HUES6 (cell line): ENCODE data around the gene RHOA.
"Not testable (repeated sequence)": the region's sequence is repeated elsewhere in the genome, so short reads cannot be mapped to it uniquely, and the experiment has no call there.

ENCODE experiments used
- H3K27ac ChIP-seq: 2 replicates; pipeline ENCODE4 v1.7.0; 2013; ENCODE audit warnings: low read depth, mild to moderate bottlenecking, low read length, inconsistent platforms
- H3K27me3 ChIP-seq: 2 replicates; pipeline ENCODE4 v1.6.1; 2013; ENCODE audit warnings: low read length; ENCODE audit not compliant: control insufficient read depth, insufficient read depth
- H3K36me3 ChIP-seq: 2 replicates; pipeline ENCODE4 v1.6.1; 2013; ENCODE audit warnings: low read length; ENCODE audit not compliant: control insufficient read depth, insufficient read depth
- H3K4me1 ChIP-seq: 2 replicates; pipeline ENCODE4 v1.6.1; 2013; ENCODE audit warnings: low read length; ENCODE audit not compliant: control insufficient read depth, insufficient read depth
- H3K4me3 ChIP-seq: 2 replicates; pipeline ENCODE4 v1.5.1; 2013; ENCODE audit warnings: low read depth, low read length
- H3K9ac ChIP-seq: one replicate; pipeline ENCODE4 v1.6.1; 2013; ENCODE audit warnings: mild to moderate bottlenecking, low read length
- H3K9me3 ChIP-seq: 2 replicates; pipeline ENCODE4 v1.6.1; 2013; ENCODE audit warnings: low read depth, low read length; ENCODE audit not compliant: control insufficient read depth, insufficient read depth

RHOA gene

GRCh38 chr3:49410846-49411534, 786 bp downstream of the RHOA start:
- Histone ChIP-seq H3K4me1 (peaks cover 19% of the 10 kb centered on the region), H3K36me3 (peaks cover 7% of the 10 kb centered on the region), H3K27ac (peak overlapping the region; percentile 97; the same call in 1 of the 2 replicates)

GRCh38 chr3:49410066-49410845, 1.5 kb downstream of the RHOA start:
- no peaks in the 10 kb centered on the region for H3K27me3 ChIP-seq
- no peak overlapping the region for H3K27ac ChIP-seq
- peak overlapping the region; percentile 69 for H3K4me3 ChIP-seq
- H3K36me3 ChIP-seq = 0 out of 2 replicates have a peak, but pooled peaks cover 5% of the 10 kb centered on the region
- peak overlapping the region; percentile 99 for H3K9ac ChIP-seq
- H3K4me1 ChIP-seq = peaks cover 22% of the 10 kb centered on the region
- no peaks in the 10 kb centered on the region for H3K9me3 ChIP-seq

More at GRCh38 chr3:49410846-49411534, 786 bp downstream of the RHOA start:
- peak overlapping the region; percentile 99 for H3K9ac ChIP-seq
- H3K27me3 ChIP-seq = no peaks in the 10 kb centered on the region
- H3K4me3 ChIP-seq = peak overlapping the region; percentile 69
- no peaks in the 10 kb centered on the region for H3K9me3 ChIP-seq

GRCh38 chr3:49406571-49407565, 4.9 kb downstream of the RHOA start:
- no peak overlapping the region for H3K9ac ChIP-seq
- H3K4me3 ChIP-seq = no peak overlapping the region
- H3K36me3 ChIP-seq = peaks cover 16% of the 10 kb centered on the region
- no peaks in the 10 kb centered on the region for H3K9me3 ChIP-seq
- H3K27me3 ChIP-seq = no peaks in the 10 kb centered on the region
- H3K27ac ChIP-seq = no peak overlapping the region
- peaks cover 16% of the 10 kb centered on the region for H3K4me1 ChIP-seq

GRCh38 chr3:49405570-49405969, 6.2 kb downstream of the RHOA start:
- not testable (repeated sequence) for H3K27me3 ChIP-seq, H3K9ac ChIP-seq, H3K9me3 ChIP-seq, H3K27ac ChIP-seq, H3K4me3 ChIP-seq
- H3K36me3 ChIP-seq = peaks cover 21% of the 10 kb centered on the region
- H3K4me1 ChIP-seq = peaks cover 16% of the 10 kb centered on the region

- Histone ChIP-seq H3K36me3 (peaks cover 21% of the 10 kb centered on the region), H3K9me3 (no peaks in the 10 kb centered on the region), H3K4me3 (no peak overlapping the region), H3K4me1 (peaks cover 11% of the 10 kb centered on the region), H3K9ac (no peak overlapping the region), H3K27ac (no peak overlapping the region), H3K27me3 (no peaks in the 10 kb centered on the region)
Measured at GRCh38 chr3:49403891-49404290, 7.9 kb downstream of the RHOA start.

- Histone ChIP-seq H3K27ac (no peak overlapping the region), H3K27me3 (no peaks in the 10 kb centered on the region), H3K4me1 (peaks cover 11% of the 10 kb centered on the region), H3K9ac (no peak overlapping the region), H3K36me3 (peaks cover 23% of the 10 kb centered on the region), H3K4me3 (no peak overlapping the region), H3K9me3 (no peaks in the 10 kb centered on the region)
Measured at GRCh38 chr3:49401766-49402165, 10.0 kb downstream of the RHOA start.

GRCh38 chr3:49399461-49399860, 12.3 kb downstream of the RHOA start:
- Histone ChIP-seq H3K9me3 (no peaks in the 10 kb centered on the region), H3K36me3 (peaks cover 30% of the 10 kb centered on the region), H3K9ac (no peak overlapping the region), H3K27me3 (no peaks in the 10 kb centered on the region), H3K4me1 (peaks cover 3% of the 10 kb centered on the region; the same call in 1 of the 2 replicates), H3K27ac (no peak overlapping the region), H3K4me3 (no peak overlapping the region)

GRCh38 chr3:49397470-49397869, 14.3 kb downstream of the RHOA start:
- H3K9ac ChIP-seq = no peak overlapping the region
- H3K27ac ChIP-seq = no peak overlapping the region
- H3K9me3 ChIP-seq = no peaks in the 10 kb centered on the region
- peaks cover 19% of the 10 kb centered on the region for H3K36me3 ChIP-seq
- no peak overlapping the region for H3K4me3 ChIP-seq
- no peaks in the 10 kb centered on the region for H3K27me3 ChIP-seq
- peaks cover 3% of the 10 kb centered on the region; the same call in 1 of the 2 replicates for H3K4me1 ChIP-seq

- not testable (repeated sequence) for H3K9ac ChIP-seq, H3K4me3 ChIP-seq, H3K4me1 ChIP-seq, H3K9me3 ChIP-seq, H3K36me3 ChIP-seq, H3K27ac ChIP-seq, H3K27me3 ChIP-seq
Measured at GRCh38 chr3:49391310-49391709, 20.5 kb downstream of the RHOA start.

GRCh38 chr3:49389297-49389696, 22.5 kb downstream of the RHOA start:
- no peak overlapping the region for H3K4me3 ChIP-seq
- no peaks in the 10 kb centered on the region for H3K4me1 ChIP-seq
- no peaks in the 10 kb centered on the region for H3K9me3 ChIP-seq
- no peaks in the 10 kb centered on the region for H3K27me3 ChIP-seq
- H3K27ac ChIP-seq = no peak overlapping the region
- no peak overlapping the region for H3K9ac ChIP-seq
- peaks cover 3% of the 10 kb centered on the region; the same call in 1 of the 2 replicates for H3K36me3 ChIP-seq
